Left ventricle myocardium inferior (tissue), 1 donor: ENCODE results near the gene AEBP2. TPM values are rescaled to one million over a fixed set of nuclear protein-coding genes. Genes with fewer than 3 reads are reported as not detected.
"Not testable (repeated sequence)": the region's sequence is repeated elsewhere in the genome, so short reads cannot be mapped to it uniquely, and the experiment has no call there.

ENCODE experiments used
- DNase-seq: peaks from one replicate; pipeline ENCODE4 v3.0.0-alpha.2; 2020
- H3K27ac ChIP-seq: fragments of 200-600 bp; replicated peaks from 2 replicates; pipeline ENCODE4 v1.8.0; 2021
- H3K27me3 ChIP-seq: fragments of 200-600 bp; 2 replicates; pipeline ENCODE4 v1.8.0; 2021; ENCODE audit warnings: low read depth
- H3K36me3 ChIP-seq: fragments of 200-600 bp; 2 replicates; pipeline ENCODE4 v1.8.0; 2021
- H3K4me1 ChIP-seq: fragments of 200-600 bp; 2 replicates; pipeline ENCODE4 v1.8.0; 2021
- H3K4me3 ChIP-seq: fragments of 200-600 bp; 2 replicates; pipeline ENCODE4 v1.8.0; 2021; ENCODE audit warnings: mild to moderate bottlenecking, moderate library complexity
- H3K9me3 ChIP-seq: fragments of 200-600 bp; replicated peaks from 2 replicates; pipeline ENCODE4 v1.8.0; 2021
- CTCF ChIP-seq: fragments of 200-600 bp; IDR thresholded peaks from 2 replicates; pipeline ENCODE4 v1.8.0; 2021; ENCODE audit warnings: antibody characterized with exemption, mild to moderate bottlenecking, borderline replicate concordance
- intact Hi-C: fragments of 100-400 bp; cut with micrococcal nuclease; formaldehyde crosslinking; loops from one replicate; pipeline ENCODE4 v1.11.0; 2022
- total RNA-seq: library from RNA; stranded (reverse); fragmentation: NEBNext Ultra II Directional; extraction: Animal tissue kit (Norgen Biotek cat#: 25700); gene quantifications from one replicate; pipeline ENCODE4 v1.2.1, GENCODE V29; 2021
- donor health status: DM: no; HTN: yes; CAD: no; lungs with severe emphysema.

Gene AEBP2
- total RNA-seq, 1 donor from 2014 or later = 22.8 TPM

DNA sequence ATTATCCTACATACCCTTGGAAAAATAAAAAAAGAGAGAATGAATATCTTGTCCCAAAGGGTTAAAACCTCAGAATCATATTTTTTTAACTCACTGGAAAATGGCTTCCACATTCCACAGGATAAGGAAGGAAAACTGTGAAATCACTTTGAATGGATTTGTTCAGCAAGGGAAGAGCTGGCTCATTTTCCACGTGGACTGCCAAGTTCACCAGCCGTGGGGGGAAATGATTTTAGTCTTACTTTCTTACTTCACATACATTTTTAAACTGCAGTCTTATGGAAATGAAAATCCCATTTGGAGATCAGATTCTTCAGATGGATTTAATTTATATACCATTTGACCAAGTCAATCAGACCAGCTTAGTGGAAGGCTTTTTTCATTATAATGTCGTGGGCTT lies 29.9 kb upstream of the AEBP2 start:
- DNase-seq = no peak
- H3K27ac ChIP-seq = peak overlapping the region; percentile 77

GRCh38 chr12:19410211-19410610 lies 29.1 kb upstream of the AEBP2 start:
- TF ChIP-seq CTCF = no peak
- Histone ChIP-seq H3K27ac (peak overlapping the region; percentile 77), H3K4me1 (peaks cover 32% of the 10 kb centered on the region), H3K4me3 (no peak overlapping the region), H3K9me3 (no peaks in the 10 kb centered on the region), H3K27me3 (no peaks in the 10 kb centered on the region), H3K36me3 (no peaks in the 10 kb centered on the region)
- no peak for DNase-seq
- intact Hi-C loops = no loop called here

More for the DNA sequence above, 29.9 kb upstream of the AEBP2 start:
- Histone ChIP-seq H3K36me3 (no peaks in the 10 kb centered on the region), H3K27me3 (no peaks in the 10 kb centered on the region), H3K9me3 (no peaks in the 10 kb centered on the region), H3K4me3 (no peak overlapping the region), H3K4me1 (peaks cover 32% of the 10 kb centered on the region)
- TF ChIP-seq CTCF = no peak
- intact Hi-C loops = no loop called here

GRCh38 chr12:19410629-19411185 lies 28.6 kb upstream of the AEBP2 start:
- TF ChIP-seq CTCF = no peak
- Histone ChIP-seq H3K4me3 (no peak overlapping the region), H3K36me3 (no peaks in the 10 kb centered on the region), H3K27ac (peak overlapping the region; percentile 77), H3K9me3 (no peaks in the 10 kb centered on the region), H3K27me3 (no peaks in the 10 kb centered on the region), H3K4me1 (peaks cover 32% of the 10 kb centered on the region)
- DNase-seq = no peak
- intact Hi-C loops = no loop called here

DNA sequence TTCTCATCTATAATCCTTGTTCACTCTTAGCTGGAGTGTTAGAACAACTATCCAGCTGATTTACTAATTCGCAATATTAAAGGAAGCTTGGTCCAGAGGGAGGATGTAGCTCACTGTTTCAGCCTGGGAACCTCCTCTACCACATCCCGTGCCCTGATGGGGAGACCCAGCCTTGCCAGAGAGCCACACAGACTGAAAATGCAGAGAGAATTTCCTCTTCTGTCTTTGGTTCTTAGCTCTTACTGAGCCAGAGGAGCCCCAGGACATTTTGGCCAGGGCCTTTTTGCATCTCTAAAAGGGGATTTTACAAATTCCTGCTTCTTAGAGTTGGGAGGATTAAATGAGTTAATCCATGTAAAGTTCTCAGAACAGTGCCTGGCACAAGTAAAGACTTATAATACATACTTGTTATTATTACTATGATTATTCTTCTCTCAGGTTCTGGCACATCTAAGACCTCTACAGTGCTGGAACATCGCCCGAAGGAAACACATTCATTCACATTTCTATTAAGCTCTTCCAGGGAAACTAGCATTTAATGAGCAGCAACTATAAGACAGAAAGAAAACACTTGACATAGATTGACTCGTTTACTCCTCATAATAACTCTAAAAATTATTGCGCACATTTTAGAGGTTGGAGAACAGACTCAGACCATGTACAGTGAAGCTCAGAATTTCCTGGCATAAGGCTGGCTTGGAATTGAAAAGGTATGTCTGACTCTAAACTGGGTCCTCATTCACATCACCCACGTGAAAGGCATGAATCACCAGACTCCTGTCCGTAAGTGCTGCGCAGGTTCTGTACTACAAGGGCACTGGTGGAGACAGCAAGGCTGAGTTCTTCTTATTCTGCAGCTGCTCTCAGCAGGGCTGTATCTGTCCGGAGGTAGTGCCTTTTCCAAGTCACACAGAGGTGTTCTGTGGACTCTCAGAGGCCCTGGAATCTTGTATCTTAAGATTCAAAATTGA lies 27.8 kb upstream of the AEBP2 start:
- Histone ChIP-seq H3K4me1 (peaks cover 32% of the 10 kb centered on the region), H3K27me3 (no peaks in the 10 kb centered on the region), H3K4me3 (no peak overlapping the region), H3K9me3 (no peaks in the 10 kb centered on the region), H3K27ac (peak overlapping the region; percentile 77), H3K36me3 (no peaks in the 10 kb centered on the region)
- no peak for DNase-seq
- intact Hi-C loops = no loop called here
- no peak for TF ChIP-seq CTCF

- DNase-seq = peak; percentile 22
- intact Hi-C loops = no loop called here
- Histone ChIP-seq H3K4me1 (peaks cover 32% of the 10 kb centered on the region), H3K27me3 (no peaks in the 10 kb centered on the region), H3K36me3 (no peaks in the 10 kb centered on the region), H3K9me3 (no peaks in the 10 kb centered on the region), H3K4me3 (peak overlapping the region; percentile 39), H3K27ac (peak overlapping the region; percentile 73)
- TF ChIP-seq CTCF = no peak
These were observed 26.4 kb upstream of the AEBP2 start for GRCh38 chr12:19412844-19413243.

GRCh38 chr12:19413582-19413981 lies 25.7 kb upstream of the AEBP2 start:
- peak overlapping the region; percentile 73 for H3K27ac ChIP-seq
- H3K36me3 ChIP-seq, intact Hi-C loops: not testable (repeated sequence)

More at GRCh38 chr12:19413582-19413981, 25.7 kb upstream of the AEBP2 start:
- not testable (repeated sequence) for H3K9me3 ChIP-seq, DNase-seq, H3K4me3 ChIP-seq, H3K27me3 ChIP-seq
- peaks cover 32% of the 10 kb centered on the region for H3K4me1 ChIP-seq
